CD14-positive monocyte (primary cell): ENCODE measurements around the gene VMAC. TPM values are rescaled to one million over a fixed set of nuclear protein-coding genes. Genes with fewer than 3 reads are reported as not detected.

Source experiments
- DNase-seq, 3 donors: peaks; one replicate each; pipeline ENCODE4 v3.0.0-alpha.2; 2011 to 2022
- H2AFZ ChIP-seq: 2 replicates; pipeline ENCODE4 v1.6.0; 2012; ENCODE audit warnings: mild to moderate bottlenecking, low read depth, low read length, inconsistent platforms; ENCODE audit not compliant: insufficient read depth, poor library complexity, severe bottlenecking
- H3K27ac ChIP-seq, 2 donors: 1 replicate in 1 of 2; 2 replicates in 1 of 2; pipeline ENCODE4 v1.5.1; 2012 to 2013; ENCODE audit warnings: low read length in 2 of 2, control low read depth in 1 of 2, inconsistent platforms in 1 of 2, low read depth in 1 of 2, mild to moderate bottlenecking in 1 of 2
- H3K27me3 ChIP-seq, 2 donors: one replicate each; pipeline versions ENCODE4 v1.6.0 to v1.6.1; 2011 to 2013; ENCODE audit warnings: low read length in 2 of 2; ENCODE audit not compliant: control insufficient read depth in 2 of 2, insufficient read depth in 2 of 2
- H3K36me3 ChIP-seq, 2 donors: replicated peaks in 1 of 2; 1 replicate in 1 of 2; 2 replicates in 1 of 2; pipeline versions ENCODE4 v1.5.1 to v1.6.1; 2012 to 2013; ENCODE audit warnings: low read length in 2 of 2, control low read depth in 1 of 2, inconsistent platforms in 1 of 2, mild to moderate bottlenecking in 1 of 2; ENCODE audit not compliant: insufficient read depth in 2 of 2, control insufficient read depth in 1 of 2
- H3K4me1 ChIP-seq, 2 donors: 1 replicate in 1 of 2; 2 replicates in 1 of 2; pipeline versions ENCODE4 v1.5.1 to v1.6.1; 2012 to 2013; ENCODE audit warnings: low read length in 2 of 2, control low read depth in 1 of 2, inconsistent platforms in 1 of 2, mild to moderate bottlenecking in 1 of 2, moderate library complexity in 1 of 2; ENCODE audit not compliant: insufficient read depth in 2 of 2, control insufficient read depth in 1 of 2
- H3K4me2 ChIP-seq: replicated peaks from 2 replicates; pipeline ENCODE3; 2012; ENCODE audit warnings: low read length, moderate library complexity, mild to moderate bottlenecking; ENCODE audit not compliant: poor library complexity, severe bottlenecking; ENCODE audit errors: extremely low read depth
- H3K4me3 ChIP-seq, 3 experiments: fragments of 200-600 bp in 1 of 3; sonication (generic) in 1 of 3; replicated peaks in 1 of 3; 1 replicate in 2 of 3; 2 replicates in 1 of 3; pipeline ENCODE4 v1.5.1; 2011 to 2013; ENCODE audit warnings: low read length in 3 of 3, mild to moderate bottlenecking in 3 of 3, control low read depth in 2 of 3, low read depth in 2 of 3, inconsistent platforms in 1 of 3, moderate library complexity in 1 of 3
- H3K79me2 ChIP-seq: 2 replicates; pipeline ENCODE4 v1.6.0; 2012; ENCODE audit warnings: mild to moderate bottlenecking, control low read depth, inconsistent platforms, low read length, moderate library complexity; ENCODE audit not compliant: insufficient read depth
- H3K9ac ChIP-seq: 2 replicates; pipeline ENCODE4 v1.6.0; 2017; ENCODE audit warnings: low read length, mild to moderate bottlenecking; ENCODE audit not compliant: insufficient read depth, poor library complexity, severe bottlenecking
- H3K9me3 ChIP-seq, 2 donors: replicated peaks in 1 of 2; 1 replicate in 1 of 2; 2 replicates in 1 of 2; pipeline versions ENCODE4 v1.5.1 to v1.6.1; 2012 to 2013; ENCODE audit warnings: low read length in 2 of 2, control low read depth in 1 of 2; ENCODE audit not compliant: control insufficient read depth in 1 of 2, insufficient read depth in 1 of 2
- H4K20me1 ChIP-seq: 2 replicates; pipeline ENCODE4 v1.6.0; 2012; ENCODE audit warnings: mild to moderate bottlenecking, low read length, control low read depth, moderate library complexity; ENCODE audit not compliant: insufficient read depth
- H3K27ac Mint-ChIP-seq, 7 donors: one replicate each; pipeline ENCODE4 v1.8.0; 2020; ENCODE audit warnings: mild to moderate bottlenecking in 7 of 7, mixed read lengths in 7 of 7, moderate library complexity in 6 of 7, inconsistent platforms in 2 of 7
- H3K27me3 Mint-ChIP-seq, 3 donors: one replicate each; pipeline ENCODE4 v1.8.0; 2021 to 2022; ENCODE audit warnings: low read depth in 3 of 3, mild to moderate bottlenecking in 3 of 3, mixed read lengths in 3 of 3, moderate library complexity in 3 of 3, inconsistent platforms in 1 of 3
- H3K36me3 Mint-ChIP-seq, 2 donors: one replicate each; pipeline ENCODE4 v1.8.0; 2020; ENCODE audit warnings: mixed read lengths in 2 of 2, inconsistent platforms in 1 of 2, mild to moderate bottlenecking in 1 of 2
- H3K4me1 Mint-ChIP-seq: one replicate; pipeline ENCODE4 v1.8.0; 2020; ENCODE audit warnings: mild to moderate bottlenecking, mixed read lengths
- H3K4me3 Mint-ChIP-seq, 2 donors: one replicate each; pipeline ENCODE4 v1.8.0; 2020; ENCODE audit warnings: mild to moderate bottlenecking in 2 of 2, mixed read lengths in 2 of 2, moderate library complexity in 1 of 2
- H3K9me3 Mint-ChIP-seq, 7 donors: one replicate each; pipeline ENCODE4 v1.8.0; 2020 to 2022; ENCODE audit warnings: mixed read lengths in 7 of 7, mild to moderate bottlenecking in 6 of 7, moderate library complexity in 6 of 7, inconsistent platforms in 2 of 7
- CTCF ChIP-seq: fragments of 200-600 bp; IDR thresholded peaks from one replicate; pipeline ENCODE4 v1.8.0; 2022; ENCODE audit warnings: antibody characterized with exemption, mild to moderate bottlenecking
- WGBS: methylation state at CpG from one replicate; pipeline ENCODE4 v1.1.5; 2013; ENCODE audit warnings: missing lambda C conversion rate; ENCODE audit not compliant: insufficient coverage; 5-methylcytosine and 5-hydroxymethylcytosine counted together
- intact Hi-C, 2 donors: fragments of 100-400 bp; cut with micrococcal nuclease; formaldehyde crosslinking; loops; one replicate each; pipeline versions ENCODE4 v1.15.0 to v1.15.1; 2023
- polyA plus RNA-seq, 3 donors: library from polyadenylated mRNA; depleted of rRNA in 1 of 3; unstranded in 2 of 3; stranded (reverse) in 1 of 3; fragments of 300-500 nt in 2 of 3; fragments of >200 nt in 1 of 3; fragmentation: Illumina TruSeq in 2 of 3; gene quantifications; 1 replicate in 2 of 3; 2 replicates in 1 of 3; pipeline ENCODE4 v1.2.3, GENCODE V29; 2012 to 2021

The VMAC gene
- polyA plus RNA-seq, 3 donors, result 3.1 to 13.0 (median 4.3) TPM

- H3K36me3 ChIP-seq, result no peaks in the 10 kb centered on the region
- Mint-ChIP-seq H3K27me3 (peaks cover 22 to 35% (median 22%) of the 10 kb centered on the region in 3 donors), H3K4me3 (no peak overlapping the region), H3K9me3 (peaks cover 0 to 9% (median 0%) of the 10 kb centered on the region in 7 donors), H3K36me3 (no peaks in the 10 kb centered on the region), H3K27ac (no peak overlapping the region), H3K4me1 (no peaks in the 10 kb centered on the region)
- DNase-seq, result no peak
- WGBS, result 87% methylated on average over 8 of the region's 8 CpGs
- H3K79me2 ChIP-seq, result no peaks in the 10 kb centered on the region
- intact Hi-C loops, result no loop called here
- H3K4me2 ChIP-seq, result no peak overlapping the region
- H3K27me3 ChIP-seq, result peaks cover 0 to 8% of the 10 kb centered on the region in 2 donors
- no peaks in the 10 kb centered on the region for H4K20me1 ChIP-seq
- H3K9ac ChIP-seq, result no peak overlapping the region
- no peaks in the 10 kb centered on the region for H3K9me3 ChIP-seq
- no peak overlapping the region for H3K27ac ChIP-seq
- no peak overlapping the region for H2AFZ ChIP-seq
- no peak overlapping the region for H3K4me3 ChIP-seq
- no peak for TF ChIP-seq CTCF
- no peaks in the 10 kb centered on the region for H3K4me1 ChIP-seq
These were observed 27.2 kb upstream of the VMAC start for GRCh38 chr19:5877427-5877826.

- Histone ChIP-seq H3K27me3 (peaks cover 0 to 8% of the 10 kb centered on the region in 2 donors), H3K4me3 (no peak overlapping the region), H4K20me1 (no peaks in the 10 kb centered on the region), H3K79me2 (no peaks in the 10 kb centered on the region), H3K27ac (no peak overlapping the region), H2AFZ (no peak overlapping the region), H3K4me2 (no peak overlapping the region), H3K9me3 (no peaks in the 10 kb centered on the region), H3K9ac (no peak overlapping the region), H3K36me3 (no peaks in the 10 kb centered on the region), H3K4me1 (no peaks in the 10 kb centered on the region)
- intact Hi-C loops, result no loop called here
- no peak for DNase-seq
- H3K27me3 Mint-ChIP-seq, result peaks cover 22 to 35% (median 24%) of the 10 kb centered on the region in 3 donors
- no peak overlapping the region for H3K27ac Mint-ChIP-seq
- H3K36me3 Mint-ChIP-seq, result no peaks in the 10 kb centered on the region
- H3K4me1 Mint-ChIP-seq, result no peaks in the 10 kb centered on the region
- H3K4me3 Mint-ChIP-seq, result no peak overlapping the region
- no peak for TF ChIP-seq CTCF
- H3K9me3 Mint-ChIP-seq, result peaks cover 0 to 9% (median 0%) of the 10 kb centered on the region in 7 donors
- WGBS, result 60% methylated on average over 2 of the region's 9 CpGs
These were observed 26.8 kb upstream of the VMAC start for GRCh38 chr19:5877882-5878281.
